22Rv1 (cell line): Measurements from ENCODE around the gene ISM1.

Source experiments
- H3K27ac ChIP-seq: fragments of 450-650 bp; 2 replicates; pipeline ENCODE4 v1.5.1; 2017
- CTCF ChIP-seq: fragments of 450-650 bp; IDR thresholded peaks from 2 replicates; pipeline ENCODE4 v1.5.1; 2017; ENCODE audit warnings: mild to moderate bottlenecking
- ZFX ChIP-seq: fragments of 450-650 bp; IDR thresholded peaks from 2 replicates; pipeline ENCODE4 v1.6.1; 2017; ENCODE audit warnings: antibody characterized with exemption, borderline replicate concordance

The ISM1 gene

DNA sequence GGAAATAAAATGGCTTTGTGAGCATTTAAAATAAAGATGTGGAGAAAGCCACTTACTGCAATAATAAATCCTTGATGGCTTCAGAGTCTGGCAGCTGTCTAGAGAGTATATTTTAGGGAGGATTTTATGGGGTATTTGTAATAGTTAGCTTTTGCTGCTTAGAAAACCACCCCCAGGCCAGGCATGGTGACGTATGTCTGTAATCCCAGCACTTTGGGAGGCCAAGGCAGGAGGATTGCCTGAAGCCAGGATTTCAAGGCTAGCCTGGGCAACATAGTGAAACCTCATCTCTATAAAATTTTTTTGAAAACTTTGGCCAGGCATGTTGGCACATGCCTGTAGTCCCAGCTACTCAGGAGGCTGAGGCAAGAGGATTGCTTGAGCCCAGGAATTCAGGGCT, 63.8 kb downstream of the ISM1 start:
- H3K27ac ChIP-seq: no peak overlapping the region
- TF ChIP-seq ZFX: no peak

- H3K27ac ChIP-seq: no peak overlapping the region
- no peak for TF ChIP-seq ZFX
- TF ChIP-seq CTCF: no peak
Measured at GRCh38 chr20:13285408-13285807, 64.3 kb downstream of the ISM1 start.

DNA sequence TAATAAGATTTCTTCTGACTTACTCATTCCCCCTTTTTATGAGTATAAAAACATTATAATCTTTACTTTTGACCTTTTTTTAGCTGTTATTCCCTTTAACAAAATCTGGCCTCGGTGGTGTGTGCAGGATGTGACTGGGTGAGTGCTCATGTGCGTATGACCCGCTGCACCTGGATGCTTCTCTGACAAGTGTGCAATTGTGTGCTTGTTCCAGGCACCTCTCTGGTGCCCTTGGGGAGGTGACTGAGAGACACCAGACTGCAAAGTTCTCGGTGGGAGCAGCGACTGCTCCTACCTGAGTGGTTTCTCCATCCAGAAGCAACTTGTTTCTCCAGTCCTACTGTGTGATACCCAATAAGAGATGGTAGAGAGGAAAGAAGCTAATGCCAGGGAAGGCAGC, 65.0 kb downstream of the ISM1 start:
- no peak overlapping the region for H3K27ac ChIP-seq
- no peak for TF ChIP-seq ZFX

- no peak overlapping the region for H3K27ac ChIP-seq
- no peak for TF ChIP-seq CTCF
- TF ChIP-seq ZFX: no peak
Measured at GRCh38 chr20:13286607-13287006, 65.5 kb downstream of the ISM1 start.

GRCh38 chr20:13288357-13288756, 67.3 kb downstream of the ISM1 start:
- TF ChIP-seq CTCF (no peak), ZFX (no peak)

GRCh38 chr20:13289031-13289430, 68.0 kb downstream of the ISM1 start:
- H3K27ac ChIP-seq: no peak overlapping the region
- TF ChIP-seq CTCF (no peak), ZFX (no peak)

More at GRCh38 chr20:13288357-13288756, 67.3 kb downstream of the ISM1 start:
- H3K27ac ChIP-seq: no peak overlapping the region

GRCh38 chr20:13290724-13291123, 69.7 kb downstream of the ISM1 start:
- TF ChIP-seq CTCF (no peak), ZFX (no peak)
- no peak overlapping the region for H3K27ac ChIP-seq

- TF ChIP-seq ZFX: no peak
- no peak for TF ChIP-seq CTCF
- no peak overlapping the region for H3K27ac ChIP-seq
Measured at GRCh38 chr20:13291157-13291556, 70.1 kb downstream of the ISM1 start.
